PC-9 (cell line): ENCODE measurements around the gene PPY. TPM values are rescaled to one million over a fixed set of nuclear protein-coding genes. Genes with fewer than 3 reads are reported as not detected.

Experiments
- BruUV-seq: library from RNA; stranded (reverse); fragments of 400-500 nt; replicated peaks from 2 replicates; lab custom pipeline; 2021; lab: Mats Ljungman, UMichigan
- CTCF ChIA-PET: fragments of 300-600 bp; sonication (Branson Sonifier 250); formaldehyde crosslinking; loops from one replicate; lab custom pipeline; 2022; ENCODE audit warnings: antibody characterized with exemption; lab: Charles Lee
- POLR2A ChIA-PET: fragments of 300-600 bp; sonication (Branson Sonifier 250); formaldehyde crosslinking; loops from one replicate; lab custom pipeline; 2022; ENCODE audit warnings: antibody characterized with exemption; ENCODE audit not compliant: unreplicated experiment; lab: Charles Lee
- DNase-seq, 2 experiments: peaks; one replicate each; pipeline versions ENCODE4 v3.0.0 to v3.0.0-alpha.2; 2015 to 2022; ENCODE audit warnings: mixed read lengths in 1 of 2
- H2AFZ ChIP-seq: fragments of 200-600 bp; sonication (generic); 2 replicates; pipeline ENCODE4 v1.8.1; 2017; ENCODE audit warnings: antibody characterized with exemption
- H3F3A ChIP-seq: fragments of 200-600 bp; sonication (generic); 2 replicates; pipeline ENCODE4 v1.8.1; 2017; ENCODE audit warnings: antibody characterized with exemption, mild to moderate bottlenecking, low read depth; ENCODE audit not compliant: insufficient read depth
- H3K27ac ChIP-seq: fragments of 200-600 bp; sonication (generic); 2 replicates; pipeline ENCODE4 v1.6.1; 2016; ENCODE audit warnings: mixed run types
- H3K27me3 ChIP-seq: fragments of 200-600 bp; sonication (generic); 2 replicates; pipeline ENCODE4 v1.6.1; 2016; ENCODE audit warnings: low read depth, mixed run types; ENCODE audit not compliant: insufficient read depth
- H3K36me3 ChIP-seq: fragments of 200-600 bp; sonication (generic); 2 replicates; pipeline ENCODE4 v1.6.1; 2016; ENCODE audit warnings: low read depth, mixed run types
- H3K4me1 ChIP-seq: fragments of 200-600 bp; sonication (generic); replicated peaks from 2 replicates; pipeline ENCODE4 v1.6.1; 2016; ENCODE audit warnings: mixed run types; ENCODE audit not compliant: insufficient read depth
- H3K4me2 ChIP-seq: fragments of 200-600 bp; sonication (generic); 2 replicates; pipeline ENCODE4 v1.6.1; 2017; ENCODE audit warnings: mixed run types
- H3K4me3 ChIP-seq: fragments of 200-600 bp; sonication (generic); 2 replicates; pipeline ENCODE4 v1.6.1; 2016; ENCODE audit warnings: mixed run types
- H3K79me2 ChIP-seq: fragments of 200-600 bp; sonication (generic); 2 replicates; pipeline ENCODE4 v1.6.1; 2017; ENCODE audit warnings: low read depth, mixed run types
- H3K9me2 ChIP-seq: fragments of 200-600 bp; sonication (generic); 2 replicates; pipeline ENCODE4 v1.8.1; 2017; ENCODE audit warnings: mild to moderate bottlenecking; ENCODE audit not compliant: insufficient read depth
- H3K9me3 ChIP-seq: fragments of 200-600 bp; sonication (generic); 2 replicates; pipeline ENCODE4 v1.8.1; 2016; ENCODE audit warnings: low read depth; ENCODE audit not compliant: insufficient read depth
- H4K20me1 ChIP-seq: fragments of 200-600 bp; sonication (generic); 2 replicates; pipeline ENCODE4 v1.8.1; 2017; ENCODE audit not compliant: insufficient read depth
- EZH2 ChIP-seq: fragments of 200-600 bp; sonication (generic); IDR thresholded peaks from 2 replicates; pipeline ENCODE4 v1.8.0; 2017; ENCODE audit warnings: antibody characterized with exemption, low read depth
- intact Hi-C: fragments of 100-400 bp; cut with micrococcal nuclease; formaldehyde crosslinking; loops from one replicate; pipeline ENCODE4 v1.10.0; 2022; ENCODE audit not compliant: unreplicated experiment
- total RNA-seq: library from RNA; stranded (reverse); gene quantifications from 2 replicates; pipeline ENCODE4 v1.2.3, GENCODE V29; 2021
- TF ChIP-seq, protein P1 (sequence below): fragments of 200-600 bp; sonication (generic); conservative IDR thresholded peaks from 2 replicates; pipeline ENCODE4 v1.6.1; 2017; ENCODE audit warnings: mixed run types, antibody characterized with exemption, mild to moderate bottlenecking, moderate library complexity

The PPY gene
- total RNA-seq, 1 experiment from 2014 or later = not detected

DNA sequence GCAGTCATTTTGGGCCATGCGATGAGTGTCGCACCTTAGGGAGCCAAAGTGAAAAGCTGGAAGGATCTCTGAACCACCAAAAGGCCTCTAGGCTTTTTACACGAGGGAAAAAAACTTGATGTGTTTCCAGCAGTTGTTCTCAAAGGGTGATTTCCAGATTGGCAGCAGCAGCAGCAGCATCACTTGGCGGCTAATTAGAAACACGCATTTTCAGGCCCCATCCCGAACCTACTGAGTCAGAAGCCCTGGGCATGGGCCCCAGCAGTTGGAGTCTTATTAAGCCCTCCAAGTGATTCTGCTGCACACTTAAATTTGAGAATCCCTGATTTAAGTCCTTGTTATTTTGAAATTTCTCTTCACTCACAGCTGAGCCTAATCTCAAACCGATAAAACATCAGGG, 36.7 kb upstream of the PPY start:
- Histone ChIP-seq H3K9me3 (no peaks in the 10 kb centered on the region), H3K4me1 (no peaks in the 10 kb centered on the region), H3K36me3 (no peaks in the 10 kb centered on the region), H3F3A (no peaks in the 10 kb centered on the region; the same call in 1 of the 2 replicates), H2AFZ (no peak overlapping the region), H3K27me3 (peaks cover 71% of the 10 kb centered on the region), H3K4me3 (no peak overlapping the region), H3K79me2 (no peaks in the 10 kb centered on the region), H3K4me2 (no peak overlapping the region), H4K20me1 (no peaks in the 10 kb centered on the region), H3K27ac (no peak overlapping the region), H3K9me2 (no peaks in the 10 kb centered on the region)
- ChIA-PET POLR2A (no interaction called here), CTCF (no interaction called here)
- DNase-seq = no peak
- TF ChIP-seq, protein P1, sequence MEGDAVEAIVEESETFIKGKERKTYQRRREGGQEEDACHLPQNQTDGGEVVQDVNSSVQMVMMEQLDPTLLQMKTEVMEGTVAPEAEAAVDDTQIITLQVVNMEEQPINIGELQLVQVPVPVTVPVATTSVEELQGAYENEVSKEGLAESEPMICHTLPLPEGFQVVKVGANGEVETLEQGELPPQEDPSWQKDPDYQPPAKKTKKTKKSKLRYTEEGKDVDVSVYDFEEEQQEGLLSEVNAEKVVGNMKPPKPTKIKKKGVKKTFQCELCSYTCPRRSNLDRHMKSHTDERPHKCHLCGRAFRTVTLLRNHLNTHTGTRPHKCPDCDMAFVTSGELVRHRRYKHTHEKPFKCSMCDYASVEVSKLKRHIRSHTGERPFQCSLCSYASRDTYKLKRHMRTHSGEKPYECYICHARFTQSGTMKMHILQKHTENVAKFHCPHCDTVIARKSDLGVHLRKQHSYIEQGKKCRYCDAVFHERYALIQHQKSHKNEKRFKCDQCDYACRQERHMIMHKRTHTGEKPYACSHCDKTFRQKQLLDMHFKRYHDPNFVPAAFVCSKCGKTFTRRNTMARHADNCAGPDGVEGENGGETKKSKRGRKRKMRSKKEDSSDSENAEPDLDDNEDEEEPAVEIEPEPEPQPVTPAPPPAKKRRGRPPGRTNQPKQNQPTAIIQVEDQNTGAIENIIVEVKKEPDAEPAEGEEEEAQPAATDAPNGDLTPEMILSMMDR = no peak
- TF ChIP-seq EZH2 = no peak
- no TSS peak for BruUV-seq
- intact Hi-C loops = no loop called here

DNA sequence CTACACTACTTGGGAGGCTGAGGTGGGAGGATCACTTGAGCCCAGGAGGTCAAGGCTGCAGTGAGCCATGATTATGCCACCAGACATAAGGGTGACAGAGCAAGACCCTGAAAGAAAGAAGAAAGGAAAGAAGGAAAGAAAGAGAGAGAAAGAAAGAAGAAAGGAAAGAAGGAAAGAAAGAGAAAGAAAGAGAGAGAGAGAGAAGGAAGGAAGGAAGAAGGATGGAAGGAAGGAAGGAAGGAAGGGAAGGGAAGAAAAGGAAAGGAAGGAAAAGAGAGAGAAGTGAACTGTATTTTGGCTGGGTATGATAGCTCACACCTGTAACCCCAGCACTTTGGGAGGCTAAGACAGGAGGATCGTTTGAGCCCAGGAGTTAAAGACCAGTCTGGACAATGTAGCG, 35.8 kb upstream of the PPY start:
- H4K20me1 ChIP-seq = no peaks in the 10 kb centered on the region
- H3K4me3 ChIP-seq = no peak overlapping the region
- BruUV-seq = no TSS peak
- H2AFZ ChIP-seq = no peak overlapping the region
- no peak for DNase-seq
- ChIA-PET POLR2A (no interaction called here), CTCF (no interaction called here)
- H3K9me2 ChIP-seq = no peaks in the 10 kb centered on the region
- intact Hi-C loops = no loop called here
- no peak for TF ChIP-seq EZH2
- TF ChIP-seq, protein P1 = no peak
- H3K27me3 ChIP-seq = peaks cover 69% of the 10 kb centered on the region
- no peaks in the 10 kb centered on the region; the same call in 1 of the 2 replicates for H3F3A ChIP-seq
- no peak overlapping the region for H3K27ac ChIP-seq
- H3K4me2 ChIP-seq = no peak overlapping the region
- H3K9me3 ChIP-seq = no peaks in the 10 kb centered on the region
- no peaks in the 10 kb centered on the region for H3K79me2 ChIP-seq
- H3K4me1 ChIP-seq = no peaks in the 10 kb centered on the region
- no peaks in the 10 kb centered on the region for H3K36me3 ChIP-seq

DNA sequence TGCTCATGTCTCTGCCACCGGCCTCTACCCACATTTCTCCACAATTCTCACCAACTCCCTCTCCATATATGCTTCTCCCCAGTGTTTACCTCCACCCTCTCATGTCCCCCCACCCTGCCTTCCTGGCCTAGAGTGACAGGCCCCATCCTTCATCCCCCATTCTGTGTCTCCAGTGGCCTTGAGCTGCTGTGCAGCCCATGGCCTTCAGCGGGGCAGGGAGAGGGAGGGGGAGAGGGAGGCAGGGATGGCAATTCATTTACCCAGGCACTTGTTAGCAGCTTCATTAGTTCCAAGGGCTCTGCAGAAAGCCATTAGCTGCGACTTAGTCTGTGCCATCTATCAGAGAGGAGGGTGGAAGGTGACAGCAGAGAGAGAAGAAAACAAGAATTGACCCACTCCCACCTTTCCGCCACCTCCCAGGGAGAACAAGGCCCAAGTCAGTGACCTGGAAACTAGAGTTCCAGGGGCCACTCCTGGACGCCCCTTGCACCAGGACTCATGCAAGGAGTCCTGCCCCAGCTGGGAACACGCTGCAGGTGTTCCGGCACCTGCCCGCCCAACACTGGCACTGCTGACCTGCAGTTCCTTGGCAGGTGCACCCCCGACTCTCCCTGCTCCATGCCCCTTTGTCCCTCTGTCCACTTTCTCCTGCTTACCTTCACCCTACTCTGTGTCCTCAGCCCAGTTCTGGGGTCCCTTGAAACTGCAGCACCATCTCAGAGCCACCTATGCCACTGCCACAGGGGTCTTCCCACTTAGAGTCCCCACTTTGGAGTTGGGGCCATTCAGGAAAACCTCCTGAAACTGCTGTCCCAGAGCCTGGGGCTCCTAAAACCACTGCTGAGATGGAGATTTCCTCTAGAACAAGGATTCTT, 34.9 kb upstream of the PPY start:
- Histone ChIP-seq H3K4me2 (no peak overlapping the region), H3K9me3 (no peaks in the 10 kb centered on the region), H3K27me3 (peaks cover 60% of the 10 kb centered on the region), H3K36me3 (no peaks in the 10 kb centered on the region), H3K79me2 (no peaks in the 10 kb centered on the region), H3K27ac (no peak overlapping the region), H3K4me3 (no peak overlapping the region), H2AFZ (no peak overlapping the region), H3F3A (no peaks in the 10 kb centered on the region; the same call in 1 of the 2 replicates), H3K9me2 (no peaks in the 10 kb centered on the region), H4K20me1 (no peaks in the 10 kb centered on the region), H3K4me1 (no peaks in the 10 kb centered on the region)
- DNase-seq = no peak
- no TSS peak for BruUV-seq
- POLR2A ChIA-PET = no interaction called here
- CTCF ChIA-PET = no interaction called here
- TF ChIP-seq, protein P1 = no peak
- TF ChIP-seq EZH2 = no peak
- intact Hi-C loops = no loop called here
